Measurements from ENCODE around the gene RAB13.
"Not testable (repeated sequence)": the region's sequence is repeated elsewhere in the genome, so short reads cannot be mapped to it uniquely, and the experiment has no call there.

Gene RAB13

DNA sequence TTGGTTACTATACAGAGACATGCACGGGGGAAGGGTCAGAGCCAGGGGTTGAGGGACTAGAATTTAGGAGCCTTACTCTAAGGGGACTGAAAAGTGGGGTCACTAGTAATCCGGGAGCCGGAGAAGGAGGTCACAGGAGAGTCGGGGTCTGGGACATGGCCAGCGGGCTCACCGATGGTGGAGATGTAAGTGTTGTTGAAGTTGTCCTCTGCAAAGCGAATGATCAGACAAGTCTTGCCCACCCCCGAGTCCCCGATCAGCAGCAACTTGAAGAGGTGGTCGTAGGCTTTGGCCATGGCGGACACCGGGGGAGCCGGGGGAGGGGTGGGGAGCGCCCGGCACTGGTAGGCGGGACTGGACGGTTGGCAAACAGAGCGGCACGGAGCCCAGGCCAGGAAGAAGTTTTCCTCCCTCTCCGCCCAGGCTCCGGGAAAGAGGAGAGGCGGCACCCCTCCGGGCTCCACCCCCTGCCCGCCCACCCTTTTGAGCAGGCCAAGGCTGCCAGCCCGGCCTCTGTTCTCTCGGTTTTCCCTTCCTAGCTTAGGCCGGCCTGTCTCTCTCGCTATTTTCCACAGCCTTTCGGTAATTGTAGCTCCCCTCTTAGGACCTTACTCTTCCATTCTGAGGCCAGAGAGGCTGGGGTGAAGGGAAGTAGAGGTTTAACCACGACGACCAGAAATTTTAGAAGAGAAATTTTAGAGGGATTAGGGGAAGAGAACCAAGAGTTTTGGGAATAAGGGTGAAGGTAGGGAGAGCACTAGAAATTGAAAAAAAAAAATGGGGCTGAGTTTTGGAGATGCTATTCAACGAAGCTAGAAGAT, at the start of gene RAB13:
Gene RAB13, minus strand, starts transcription at position 399 of the 821 bp plus-strand sequence. Its CDS starts 103 bp downstream, at position 296.
- DNase-seq (ENCODE audit: low read depth in 3 of 3) = no peak

GRCh38 chr1:154033697-154034096, 47.6 kb upstream of the RAB13 start:
- DNase-seq (ENCODE audit: low read depth in 3 of 3) = not testable (repeated sequence)

DNA sequence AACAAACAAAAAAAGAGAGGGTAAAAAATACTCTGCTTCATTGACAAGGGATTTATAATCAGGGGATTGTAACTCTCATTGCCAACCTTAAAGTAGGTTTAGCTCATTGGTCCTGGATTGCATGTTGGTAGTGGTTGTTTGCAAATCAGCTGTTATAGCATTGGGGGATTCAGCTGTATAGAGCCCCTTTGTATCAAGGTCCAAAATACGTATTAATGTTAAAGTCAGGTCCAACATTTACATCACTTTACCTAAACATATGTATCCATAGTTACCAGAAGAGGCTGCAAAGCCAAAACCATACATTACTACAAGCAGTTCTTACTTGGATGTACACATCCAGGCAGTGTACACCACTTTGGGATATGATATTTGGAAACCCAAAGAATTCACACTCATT, 33.8 kb upstream of the RAB13 start:
- no peak for DNase-seq (ENCODE audit: low read depth in 3 of 3)

- no peak for DNase-seq (ENCODE audit: low read depth in 3 of 3)
Measured at GRCh38 chr1:154019269-154019668, 33.1 kb upstream of the RAB13 start.

DNA sequence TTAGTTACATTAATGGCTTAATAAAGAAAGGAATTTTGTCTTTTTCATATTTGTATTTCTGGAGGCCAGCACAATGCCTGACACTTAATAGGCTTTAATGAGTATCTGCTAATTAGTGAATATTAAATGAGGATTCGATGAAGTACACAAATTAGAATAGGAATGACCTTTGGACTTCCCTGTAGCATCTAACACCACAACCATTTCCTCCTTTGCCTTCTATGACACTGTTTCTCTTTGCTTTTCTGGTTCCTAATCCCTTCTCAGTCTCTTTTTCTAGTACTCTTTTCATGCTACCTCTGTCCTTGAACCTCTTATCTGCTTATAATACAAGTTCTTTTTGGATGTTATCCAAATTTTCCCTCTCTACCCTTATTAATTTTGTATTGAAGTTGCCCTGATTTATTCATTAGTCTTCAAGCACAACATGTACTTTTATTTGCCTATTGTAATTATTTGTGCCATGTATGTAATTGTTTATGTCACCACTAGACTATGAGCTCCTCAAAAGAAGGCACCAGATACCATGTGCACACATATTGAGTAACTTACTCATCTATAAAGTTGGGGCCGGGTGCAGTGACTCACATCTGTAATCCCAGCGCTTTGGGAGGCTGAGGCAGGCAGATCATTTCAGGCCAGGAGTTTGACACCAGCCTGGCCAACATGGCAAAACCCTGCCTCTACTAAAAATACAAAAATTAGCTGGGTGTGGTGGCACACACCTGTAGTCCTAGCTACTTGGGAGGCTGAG, 28.2 kb upstream of the RAB13 start:
- DNase-seq (ENCODE audit: low read depth in 3 of 3) = no peak

DNA sequence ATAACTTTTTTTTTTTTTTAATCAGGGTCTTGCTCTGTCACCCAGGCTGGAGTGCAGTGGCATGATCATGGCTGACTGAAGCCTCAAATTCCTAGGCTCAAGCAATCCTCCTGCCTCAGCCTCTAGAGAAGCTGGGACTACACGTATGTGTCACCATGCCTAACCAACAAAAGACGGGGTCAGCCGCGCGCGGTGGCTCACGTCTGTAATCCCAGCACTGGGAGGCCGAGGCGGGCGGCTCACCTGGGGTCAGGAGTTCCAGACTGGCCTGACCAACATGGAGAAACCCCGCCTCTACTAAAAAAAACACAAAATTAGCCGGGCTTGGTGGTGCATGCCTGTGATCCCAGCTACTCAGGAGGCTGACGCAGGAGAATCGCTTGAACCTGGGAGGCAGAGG, 26.4 kb upstream of the RAB13 start:
- DNase-seq (ENCODE audit: low read depth in 3 of 3) = not testable (repeated sequence)

DNA sequence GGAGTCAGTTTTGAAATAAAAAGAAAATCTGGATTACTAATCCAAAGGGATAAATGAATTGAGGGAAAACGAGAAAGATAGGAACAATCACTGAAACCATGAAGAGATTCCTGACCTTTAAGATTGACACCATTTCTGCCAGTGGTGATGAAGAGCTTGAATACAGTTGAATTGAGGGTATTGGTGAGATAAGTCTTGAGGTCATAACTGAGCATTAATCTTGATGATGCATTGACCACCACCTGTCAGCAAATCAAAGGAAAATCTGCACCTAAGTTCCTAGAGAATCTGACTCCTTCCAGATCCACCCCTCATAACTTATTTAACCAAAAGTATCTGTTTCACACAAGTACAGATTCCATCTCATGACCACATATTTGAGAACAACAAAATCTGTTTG, 26.0 kb upstream of the RAB13 start:
- DNase-seq (ENCODE audit: low read depth in 3 of 3) = no peak

GRCh38 chr1:154006136-154006535, 20.0 kb upstream of the RAB13 start:
- DNase-seq (ENCODE audit: low read depth in 3 of 3) = no peak

GRCh38 chr1:154000420-154000819, 14.3 kb upstream of the RAB13 start:
- DNase-seq (ENCODE audit: low read depth in 3 of 3) = no peak

DNA sequence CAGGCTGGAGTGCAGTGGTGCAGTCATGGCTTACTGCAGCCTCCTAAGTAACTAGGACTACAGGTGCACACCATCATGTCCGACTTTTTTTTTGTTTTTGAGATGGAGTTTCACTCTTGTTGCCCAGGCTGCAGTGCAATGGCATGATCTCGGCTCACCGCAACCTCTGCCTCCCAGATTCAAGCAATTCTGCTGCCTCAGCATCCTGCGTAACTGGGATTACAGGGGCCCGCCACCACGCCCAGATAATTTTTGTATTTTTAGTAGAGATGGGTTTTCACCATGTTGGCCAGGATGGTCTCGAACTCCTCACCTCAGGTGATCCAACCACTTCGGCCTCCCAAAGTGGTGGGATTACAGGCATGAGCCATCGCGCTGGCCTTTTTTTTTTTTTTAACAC, 10.7 kb upstream of the RAB13 start:
- not testable (repeated sequence) for DNase-seq (ENCODE audit: low read depth in 3 of 3)

DNA sequence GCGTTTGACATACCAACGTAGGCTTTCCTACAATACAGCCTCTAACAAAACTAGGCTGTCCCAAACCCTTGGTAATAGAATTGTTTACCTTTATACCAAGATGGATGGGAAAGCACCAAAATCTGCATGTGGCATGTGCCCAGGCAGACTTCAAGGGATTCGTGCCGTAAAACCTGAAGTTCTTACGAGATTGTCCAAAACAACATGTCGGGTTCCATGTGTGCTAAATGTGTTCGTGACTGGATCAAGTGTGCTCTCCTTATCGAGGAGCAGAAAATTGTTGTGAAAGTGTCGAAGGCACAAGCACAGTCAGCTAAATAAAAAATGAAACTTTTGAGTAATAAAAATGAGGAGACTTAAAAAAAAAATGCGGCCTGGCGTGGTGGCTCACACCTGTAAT, 9.5 kb upstream of the RAB13 start:
- DNase-seq (ENCODE audit: low read depth in 3 of 3) = no peak

GRCh38 chr1:153995202-153995601, 9.1 kb upstream of the RAB13 start:
- DNase-seq (ENCODE audit: low read depth in 3 of 3) = no peak

GRCh38 chr1:153991806-153992205, 5.7 kb upstream of the RAB13 start:
- no peak for DNase-seq (ENCODE audit: low read depth in 3 of 3)

DNA sequence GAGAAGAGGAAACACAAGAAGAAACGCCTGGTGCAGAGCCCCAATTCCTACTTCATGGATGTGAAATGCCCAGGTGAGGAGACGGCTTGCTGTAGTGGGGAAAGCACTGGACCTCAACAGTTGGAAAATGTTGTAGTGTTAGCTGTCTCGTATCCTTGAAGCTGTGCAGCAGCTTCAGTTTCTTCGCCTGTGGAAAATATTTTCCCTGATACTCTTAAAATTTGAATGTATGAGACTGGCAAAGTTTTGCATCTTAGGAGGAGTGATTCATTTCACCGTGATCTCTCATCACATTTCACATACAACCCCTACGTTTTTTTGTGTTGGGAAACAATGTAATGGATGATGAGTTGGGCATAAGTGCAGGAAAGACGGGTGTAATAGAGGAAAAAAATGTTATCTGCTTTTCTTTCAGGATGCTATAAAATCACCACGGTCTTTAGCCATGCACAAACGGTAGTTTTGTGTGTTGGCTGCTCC, 5.1 kb upstream of the RAB13 start:
- no peak for DNase-seq (ENCODE audit: low read depth in 3 of 3)

DNA sequence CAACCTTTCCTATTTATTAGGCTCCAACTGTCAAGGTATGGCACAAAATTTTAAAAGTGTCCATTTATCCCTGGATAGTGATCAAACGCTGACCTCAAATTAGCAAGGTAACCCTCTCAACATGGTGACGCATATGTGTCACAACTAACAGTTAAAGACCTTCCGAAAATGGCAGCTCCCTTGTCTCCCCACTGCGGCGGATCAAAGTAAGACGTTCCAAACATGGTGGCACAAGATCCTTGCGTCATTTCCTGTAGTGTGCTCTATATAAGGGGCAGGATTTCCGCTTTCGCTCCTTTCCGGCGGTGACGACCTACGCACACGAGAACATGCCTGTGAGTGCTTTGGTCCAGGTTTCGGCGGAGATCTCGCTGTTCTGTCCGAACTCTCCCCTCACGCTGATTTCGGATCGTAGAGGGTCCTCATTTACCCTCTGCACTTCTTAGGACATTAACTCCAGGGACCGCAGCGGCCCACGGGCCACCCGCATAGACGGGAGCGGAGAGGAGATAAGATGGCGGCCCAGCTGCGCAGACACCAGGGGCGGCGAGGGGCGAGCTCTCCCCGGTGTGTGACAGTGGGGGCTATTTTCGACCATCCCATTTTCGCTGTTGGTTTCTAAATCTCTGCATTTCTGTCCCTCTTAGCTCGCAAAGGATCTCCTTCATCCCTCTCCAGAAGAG, 4.5 kb upstream of the RAB13 start, which contains the start of gene RPS27:
Gene RPS27, plus strand, starts transcription at position 295 of the 683 bp plus-strand sequence. Its CDS starts 35 bp downstream, at position 330.
- peak; percentile 68 to 81 (median 73) for DNase-seq (ENCODE audit: low read depth in 3 of 3)

DNA sequence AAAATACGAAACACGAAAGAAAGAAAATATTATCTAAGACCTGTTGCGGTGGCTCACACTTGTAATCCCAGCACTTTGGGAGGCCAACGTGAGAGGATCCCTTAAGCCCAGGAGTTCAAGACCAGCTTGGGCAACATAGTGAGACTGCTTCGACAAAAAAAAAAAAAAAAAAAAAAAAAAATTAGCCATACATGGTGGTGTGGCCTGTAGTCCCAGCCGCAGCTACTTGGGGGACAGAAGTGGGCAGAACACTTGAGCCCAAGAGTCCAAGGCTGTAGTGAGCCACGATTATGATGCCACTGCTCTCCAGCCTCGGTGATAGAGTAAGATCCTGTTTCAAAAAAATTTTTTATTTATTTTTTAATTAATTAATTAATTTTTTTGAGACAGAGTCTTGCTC, 1.5 kb upstream of the RAB13 start:
- DNase-seq (ENCODE audit: low read depth in 3 of 3) = no peak

- peak in 1 of 3 donors; percentile 27 for DNase-seq (ENCODE audit: low read depth in 3 of 3)
Measured at GRCh38 chr1:153985341-153985912, 712 bp downstream of the RAB13 start.

DNA sequence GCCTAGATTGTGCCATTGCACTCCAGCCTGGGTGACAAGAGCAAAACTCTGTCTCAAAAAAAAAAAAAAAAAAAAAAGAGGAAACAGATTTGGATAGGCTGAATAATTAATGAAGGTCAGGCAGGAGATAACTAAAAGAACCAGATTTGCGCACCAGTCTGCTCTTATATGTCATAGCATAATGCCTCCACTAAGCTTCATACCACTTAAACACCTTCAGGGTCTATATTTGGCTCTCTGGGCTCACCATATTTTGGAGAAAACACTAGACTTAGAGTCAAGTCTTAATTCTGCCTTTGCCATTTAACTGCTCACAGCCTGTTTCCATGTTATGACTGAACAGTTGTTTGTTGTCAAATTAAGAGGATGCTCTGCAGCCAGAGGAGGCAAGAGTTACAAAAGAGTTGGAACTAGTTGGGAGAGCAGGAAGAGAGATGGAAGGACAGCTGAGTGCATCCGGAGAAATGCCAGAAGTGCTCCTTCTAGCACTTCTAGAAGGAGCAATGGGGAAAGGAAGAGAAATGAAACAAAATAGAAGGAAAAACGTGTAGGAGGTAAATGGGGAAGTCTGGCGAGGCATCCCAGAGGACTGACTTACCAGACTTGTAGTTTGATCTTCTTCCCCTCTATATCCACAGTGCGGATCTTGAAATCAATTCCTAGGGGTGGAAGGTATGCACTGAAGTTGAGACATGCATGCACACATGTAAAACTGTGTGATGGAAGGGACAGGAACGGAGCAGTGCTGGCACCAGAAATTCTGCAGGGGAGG, 1.8 kb downstream of the RAB13 start:
- DNase-seq (ENCODE audit: low read depth in 3 of 3) = no peak

GRCh38 chr1:153981735-153982134, 4.4 kb downstream of the RAB13 start:
- DNase-seq (ENCODE audit: low read depth in 3 of 3) = not testable (repeated sequence)

DNA sequence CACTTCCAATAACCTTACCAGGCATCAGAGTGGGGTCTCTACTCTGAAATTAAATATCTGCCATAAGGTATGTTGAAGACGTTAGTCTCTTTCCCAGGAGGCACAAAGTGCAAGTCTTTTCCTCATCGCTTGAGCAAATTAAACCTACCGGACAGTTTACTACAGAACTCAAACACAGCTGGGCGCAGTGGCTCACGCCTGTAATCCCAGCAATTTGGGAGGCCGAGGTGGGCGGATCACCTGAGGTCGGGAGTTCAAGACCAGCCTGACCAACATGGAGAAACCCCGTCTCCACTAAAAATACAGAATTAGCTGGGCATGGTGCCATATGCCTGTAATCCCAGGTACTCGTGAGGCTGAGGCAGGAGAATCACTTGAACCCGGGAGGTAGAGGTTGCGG, 7.0 kb downstream of the RAB13 start:
- not testable (repeated sequence) for DNase-seq (ENCODE audit: low read depth in 3 of 3)

Measured in stimulated activated CD4-positive, alpha-beta T cell treated with anti-CD3 and anti-CD28 coated beads, TNF-alpha, amount 100 ng/mL, for 48 hours (primary cell).